CD14-positive monocyte (primary cell): ENCODE data around the gene UNC5C. TPM values are rescaled to one million over a fixed set of nuclear protein-coding genes. Genes with fewer than 3 reads are reported as not detected.

ENCODE experiments used
- DNase-seq, 3 donors: peaks; one replicate each; pipeline ENCODE4 v3.0.0-alpha.2; 2011 to 2022
- H2AFZ ChIP-seq: 2 replicates; pipeline ENCODE4 v1.6.0; 2012; ENCODE audit warnings: mild to moderate bottlenecking, low read depth, low read length, inconsistent platforms; ENCODE audit not compliant: insufficient read depth, poor library complexity, severe bottlenecking
- H3K27ac ChIP-seq, 2 donors: 1 replicate in 1 of 2; 2 replicates in 1 of 2; pipeline ENCODE4 v1.5.1; 2012 to 2013; ENCODE audit warnings: low read length in 2 of 2, control low read depth in 1 of 2, inconsistent platforms in 1 of 2, low read depth in 1 of 2, mild to moderate bottlenecking in 1 of 2
- H3K27me3 ChIP-seq, 2 donors: one replicate each; pipeline versions ENCODE4 v1.6.0 to v1.6.1; 2011 to 2013; ENCODE audit warnings: low read length in 2 of 2; ENCODE audit not compliant: control insufficient read depth in 2 of 2, insufficient read depth in 2 of 2
- H3K36me3 ChIP-seq, 2 donors: replicated peaks in 1 of 2; 1 replicate in 1 of 2; 2 replicates in 1 of 2; pipeline versions ENCODE4 v1.5.1 to v1.6.1; 2012 to 2013; ENCODE audit warnings: low read length in 2 of 2, control low read depth in 1 of 2, inconsistent platforms in 1 of 2, mild to moderate bottlenecking in 1 of 2; ENCODE audit not compliant: insufficient read depth in 2 of 2, control insufficient read depth in 1 of 2
- H3K4me1 ChIP-seq, 2 donors: 1 replicate in 1 of 2; 2 replicates in 1 of 2; pipeline versions ENCODE4 v1.5.1 to v1.6.1; 2012 to 2013; ENCODE audit warnings: low read length in 2 of 2, control low read depth in 1 of 2, inconsistent platforms in 1 of 2, mild to moderate bottlenecking in 1 of 2, moderate library complexity in 1 of 2; ENCODE audit not compliant: insufficient read depth in 2 of 2, control insufficient read depth in 1 of 2
- H3K4me2 ChIP-seq: replicated peaks from 2 replicates; pipeline ENCODE3; 2012; ENCODE audit warnings: low read length, moderate library complexity, mild to moderate bottlenecking; ENCODE audit not compliant: poor library complexity, severe bottlenecking; ENCODE audit errors: extremely low read depth
- H3K4me3 ChIP-seq, 3 experiments: fragments of 200-600 bp in 1 of 3; sonication (generic) in 1 of 3; replicated peaks in 1 of 3; 1 replicate in 2 of 3; 2 replicates in 1 of 3; pipeline ENCODE4 v1.5.1; 2011 to 2013; ENCODE audit warnings: low read length in 3 of 3, mild to moderate bottlenecking in 3 of 3, control low read depth in 2 of 3, low read depth in 2 of 3, inconsistent platforms in 1 of 3, moderate library complexity in 1 of 3
- H3K79me2 ChIP-seq: 2 replicates; pipeline ENCODE4 v1.6.0; 2012; ENCODE audit warnings: mild to moderate bottlenecking, control low read depth, inconsistent platforms, low read length, moderate library complexity; ENCODE audit not compliant: insufficient read depth
- H3K9ac ChIP-seq: 2 replicates; pipeline ENCODE4 v1.6.0; 2017; ENCODE audit warnings: low read length, mild to moderate bottlenecking; ENCODE audit not compliant: insufficient read depth, poor library complexity, severe bottlenecking
- H3K9me3 ChIP-seq, 2 donors: replicated peaks in 1 of 2; 1 replicate in 1 of 2; 2 replicates in 1 of 2; pipeline versions ENCODE4 v1.5.1 to v1.6.1; 2012 to 2013; ENCODE audit warnings: low read length in 2 of 2, control low read depth in 1 of 2; ENCODE audit not compliant: control insufficient read depth in 1 of 2, insufficient read depth in 1 of 2
- H4K20me1 ChIP-seq: 2 replicates; pipeline ENCODE4 v1.6.0; 2012; ENCODE audit warnings: mild to moderate bottlenecking, low read length, control low read depth, moderate library complexity; ENCODE audit not compliant: insufficient read depth
- H3K27ac Mint-ChIP-seq, 7 donors: one replicate each; pipeline ENCODE4 v1.8.0; 2020; ENCODE audit warnings: mild to moderate bottlenecking in 7 of 7, mixed read lengths in 7 of 7, moderate library complexity in 6 of 7, inconsistent platforms in 2 of 7
- H3K27me3 Mint-ChIP-seq, 3 donors: one replicate each; pipeline ENCODE4 v1.8.0; 2021 to 2022; ENCODE audit warnings: low read depth in 3 of 3, mild to moderate bottlenecking in 3 of 3, mixed read lengths in 3 of 3, moderate library complexity in 3 of 3, inconsistent platforms in 1 of 3
- H3K36me3 Mint-ChIP-seq, 2 donors: one replicate each; pipeline ENCODE4 v1.8.0; 2020; ENCODE audit warnings: mixed read lengths in 2 of 2, inconsistent platforms in 1 of 2, mild to moderate bottlenecking in 1 of 2
- H3K4me1 Mint-ChIP-seq: one replicate; pipeline ENCODE4 v1.8.0; 2020; ENCODE audit warnings: mild to moderate bottlenecking, mixed read lengths
- H3K4me3 Mint-ChIP-seq, 2 donors: one replicate each; pipeline ENCODE4 v1.8.0; 2020; ENCODE audit warnings: mild to moderate bottlenecking in 2 of 2, mixed read lengths in 2 of 2, moderate library complexity in 1 of 2
- H3K9me3 Mint-ChIP-seq, 7 donors: one replicate each; pipeline ENCODE4 v1.8.0; 2020 to 2022; ENCODE audit warnings: mixed read lengths in 7 of 7, mild to moderate bottlenecking in 6 of 7, moderate library complexity in 6 of 7, inconsistent platforms in 2 of 7
- WGBS: methylation state at CpG from one replicate; pipeline ENCODE4 v1.1.5; 2013; ENCODE audit warnings: missing lambda C conversion rate; ENCODE audit not compliant: insufficient coverage; 5-methylcytosine and 5-hydroxymethylcytosine counted together
- intact Hi-C, 2 donors: fragments of 100-400 bp; cut with micrococcal nuclease; formaldehyde crosslinking; loops; one replicate each; pipeline versions ENCODE4 v1.15.0 to v1.15.1; 2023
- polyA plus RNA-seq, 3 donors: library from polyadenylated mRNA; depleted of rRNA in 1 of 3; unstranded in 2 of 3; stranded (reverse) in 1 of 3; fragments of 300-500 nt in 2 of 3; fragments of >200 nt in 1 of 3; fragmentation: Illumina TruSeq in 2 of 3; gene quantifications; 1 replicate in 2 of 3; 2 replicates in 1 of 3; pipeline ENCODE4 v1.2.3, GENCODE V29; 2012 to 2021
- TF ChIP-seq, protein P1 (sequence below): fragments of 200-600 bp; IDR thresholded peaks from one replicate; pipeline ENCODE4 v1.8.0; 2022; ENCODE audit warnings: antibody characterized with exemption, mild to moderate bottlenecking

The UNC5C gene
- polyA plus RNA-seq, 3 donors, result 0.03 TPM; not detected in 2

DNA sequence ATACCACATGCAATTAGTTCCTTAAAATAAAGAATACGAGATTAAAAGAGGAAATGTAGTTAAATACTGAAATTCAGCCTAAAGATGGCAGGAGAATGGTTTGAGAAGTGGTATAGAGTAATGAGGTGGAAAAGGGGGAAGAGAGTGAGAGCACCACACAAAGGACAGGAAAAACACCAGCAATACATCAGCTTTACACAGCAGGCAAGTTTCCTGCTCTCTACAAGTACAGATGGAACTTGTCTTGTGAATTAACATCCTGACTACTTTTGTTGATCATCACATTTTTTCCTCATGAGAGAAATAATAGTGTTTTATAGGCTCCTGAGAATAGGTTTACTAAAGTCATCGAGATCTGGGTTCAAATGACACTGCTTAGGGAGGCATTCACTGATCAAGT is 2.9 kb upstream of the UNC5C start:
- Mint-ChIP-seq H3K36me3 (peaks cover 0 to 2% of the 10 kb centered on the region in 2 donors), H3K27me3 (peaks cover 41 to 45% (median 43%) of the 10 kb centered on the region in 3 donors), H3K4me1 (peaks cover 38% of the 10 kb centered on the region), H3K9me3 (peaks cover 0 to 10% (median 0%) of the 10 kb centered on the region in 7 donors), H3K27ac (no peak overlapping the region), H3K4me3 (no peak overlapping the region)
- no peaks in the 10 kb centered on the region for H4K20me1 ChIP-seq
- no peak overlapping the region for H3K9ac ChIP-seq
- whole genome bisulfite sequencing, result no CpG with 5 or more reads among the region's 2 CpGs
- no peak overlapping the region for H3K4me3 ChIP-seq
- H3K27me3 ChIP-seq, result peaks cover 16 to 39% of the 10 kb centered on the region in 2 donors
- no peaks in the 10 kb centered on the region for H3K79me2 ChIP-seq
- no peak overlapping the region for H3K4me2 ChIP-seq
- peak in 1 of 3 donors; percentile 13 for DNase-seq
- peaks cover 22 to 32% of the 10 kb centered on the region in 2 donors for H3K4me1 ChIP-seq
- H2AFZ ChIP-seq, result no peak overlapping the region
- intact Hi-C loops, result no loop called here
- TF ChIP-seq, protein P1, sequence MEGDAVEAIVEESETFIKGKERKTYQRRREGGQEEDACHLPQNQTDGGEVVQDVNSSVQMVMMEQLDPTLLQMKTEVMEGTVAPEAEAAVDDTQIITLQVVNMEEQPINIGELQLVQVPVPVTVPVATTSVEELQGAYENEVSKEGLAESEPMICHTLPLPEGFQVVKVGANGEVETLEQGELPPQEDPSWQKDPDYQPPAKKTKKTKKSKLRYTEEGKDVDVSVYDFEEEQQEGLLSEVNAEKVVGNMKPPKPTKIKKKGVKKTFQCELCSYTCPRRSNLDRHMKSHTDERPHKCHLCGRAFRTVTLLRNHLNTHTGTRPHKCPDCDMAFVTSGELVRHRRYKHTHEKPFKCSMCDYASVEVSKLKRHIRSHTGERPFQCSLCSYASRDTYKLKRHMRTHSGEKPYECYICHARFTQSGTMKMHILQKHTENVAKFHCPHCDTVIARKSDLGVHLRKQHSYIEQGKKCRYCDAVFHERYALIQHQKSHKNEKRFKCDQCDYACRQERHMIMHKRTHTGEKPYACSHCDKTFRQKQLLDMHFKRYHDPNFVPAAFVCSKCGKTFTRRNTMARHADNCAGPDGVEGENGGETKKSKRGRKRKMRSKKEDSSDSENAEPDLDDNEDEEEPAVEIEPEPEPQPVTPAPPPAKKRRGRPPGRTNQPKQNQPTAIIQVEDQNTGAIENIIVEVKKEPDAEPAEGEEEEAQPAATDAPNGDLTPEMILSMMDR, result no peak
- H3K36me3 ChIP-seq, result no peaks in the 10 kb centered on the region
- peaks cover 0 to 7% of the 10 kb centered on the region in 2 donors for H3K9me3 ChIP-seq
- no peak overlapping the region for H3K27ac ChIP-seq

DNA sequence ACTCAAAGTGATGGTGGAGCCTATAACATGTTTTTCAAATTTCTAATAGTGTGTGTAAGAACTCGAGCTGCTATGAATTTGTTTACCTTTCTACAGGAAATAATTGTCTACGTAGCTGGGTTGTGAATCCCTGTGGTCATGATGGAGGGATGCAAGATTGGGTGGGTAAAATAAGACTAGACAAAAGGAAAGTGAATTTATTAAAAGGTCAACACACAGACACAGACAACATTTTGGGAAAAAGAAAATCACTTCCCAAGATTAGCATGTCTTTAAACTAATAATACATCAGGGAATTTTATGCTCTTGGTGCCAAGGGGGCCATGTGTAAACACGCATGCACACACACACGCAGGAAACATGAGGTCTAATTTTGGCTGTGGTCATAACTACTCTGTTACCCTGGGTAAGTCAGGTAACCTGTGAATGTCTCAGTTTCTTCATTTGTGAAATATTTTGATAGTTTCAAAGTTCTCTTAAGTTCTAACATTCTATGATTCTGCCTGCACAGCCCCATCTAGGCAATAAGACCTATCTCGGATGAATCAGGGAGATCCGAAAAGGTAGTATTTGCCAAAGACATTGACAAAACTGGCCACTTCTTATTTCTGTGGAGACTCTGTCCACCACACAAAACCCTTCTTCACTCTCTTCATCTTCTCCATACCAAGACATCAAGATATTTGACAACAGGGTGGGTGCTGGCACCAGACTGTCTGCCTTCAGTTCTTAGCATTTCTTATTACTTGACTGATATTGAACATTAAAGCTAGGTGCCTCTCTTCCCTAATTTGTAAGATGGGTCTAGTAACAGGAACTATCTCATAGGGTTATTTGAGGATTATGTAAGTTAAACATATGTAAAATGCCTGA is 1.6 kb upstream of the UNC5C start:
- H2AFZ ChIP-seq, result peak overlapping the region; percentile 82
- intact Hi-C loops, result no loop called here
- DNase-seq, result peak in 1 of 3 donors; percentile 12
- peak overlapping the region; percentile 45 to 83 (median 52) for H3K4me3 ChIP-seq
- Mint-ChIP-seq H3K36me3 (peaks cover 0 to 2% of the 10 kb centered on the region in 2 donors), H3K4me3 (peak overlapping the region; percentile 86 to 92), H3K27ac (no peak overlapping the region), H3K9me3 (peaks cover 0 to 11% (median 0%) of the 10 kb centered on the region in 7 donors), H3K27me3 (peaks cover 48 to 53% (median 52%) of the 10 kb centered on the region in 3 donors), H3K4me1 (peaks cover 38% of the 10 kb centered on the region)
- no peak overlapping the region for H3K27ac ChIP-seq
- no peaks in the 10 kb centered on the region for H3K36me3 ChIP-seq
- H3K9ac ChIP-seq, result peak overlapping the region; percentile 58
- peaks cover 22 to 49% of the 10 kb centered on the region in 2 donors for H3K27me3 ChIP-seq
- peak overlapping the region; percentile 93 for H3K4me2 ChIP-seq
- 100% methylated on average over 2 of the region's 6 CpGs for WGBS
- peaks cover 22 to 32% of the 10 kb centered on the region in 2 donors for H3K4me1 ChIP-seq
- no peaks in the 10 kb centered on the region for H4K20me1 ChIP-seq
- H3K79me2 ChIP-seq, result no peaks in the 10 kb centered on the region
- H3K9me3 ChIP-seq, result peaks cover 0 to 7% of the 10 kb centered on the region in 2 donors
- TF ChIP-seq, protein P1, result no peak
